DND-41 (cell line): ENCODE data around the gene PAM.

ENCODE experiments used
- CTCF ChIP-seq: IDR thresholded peaks from 2 replicates; pipeline ENCODE4 v1.5.1; 2012; ENCODE audit warnings: borderline replicate concordance, low read length, moderate library complexity, mild to moderate bottlenecking; ENCODE audit not compliant: poor library complexity, severe bottlenecking; ENCODE audit errors: extremely low read depth
- EZH2 ChIP-seq: IDR thresholded peaks from 3 replicates; pipeline ENCODE4 v1.6.1; 2012; ENCODE audit warnings: borderline replicate concordance, low read depth, mild to moderate bottlenecking, moderate library complexity, low read length, inconsistent platforms; ENCODE audit not compliant: severe bottlenecking

GRCh38 chr5:102874054-102874453, 118.9 kb downstream of the PAM start:
- no peak for TF ChIP-seq CTCF
- no peak for TF ChIP-seq EZH2
